Ureter (tissue), 1 donor: ENCODE results near the gene CNTN2. TPM values are rescaled to one million over a fixed set of nuclear protein-coding genes. Genes with fewer than 3 reads are reported as not detected.

ENCODE experiments used
- DNase-seq: peaks from one replicate; pipeline ENCODE4 v3.0.0-alpha.2; 2020; ENCODE audit warnings: low spot score
- total RNA-seq: library from RNA; stranded (reverse); gene quantifications from one replicate; pipeline ENCODE4 v1.2.4, GENCODE V29; 2023
- donor health status: DM: yes; HTN: yes; CAD: no.

CNTN2 gene
- total RNA-seq, 1 donor from 2014 or later, result 0.42 TPM

DNA sequence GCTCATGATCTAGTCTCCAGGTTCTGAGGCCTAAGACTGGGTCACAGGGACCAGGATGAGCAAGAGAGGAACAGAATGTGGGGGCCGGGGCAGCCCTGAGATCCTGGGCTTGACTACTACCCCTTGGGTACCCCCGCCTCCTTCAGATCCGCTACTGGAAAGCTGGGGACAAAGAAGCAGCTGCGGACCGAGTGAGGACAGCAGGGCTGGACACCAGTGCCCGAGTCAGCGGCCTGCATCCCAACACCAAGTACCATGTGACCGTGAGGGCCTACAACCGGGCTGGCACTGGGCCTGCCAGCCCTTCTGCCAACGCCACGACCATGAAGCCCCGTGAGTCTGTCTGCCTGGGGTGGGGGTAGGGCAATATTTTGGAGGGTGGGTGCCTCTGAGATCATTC, 28.8 kb downstream of the CNTN2 start:
- no peak for DNase-seq

DNA sequence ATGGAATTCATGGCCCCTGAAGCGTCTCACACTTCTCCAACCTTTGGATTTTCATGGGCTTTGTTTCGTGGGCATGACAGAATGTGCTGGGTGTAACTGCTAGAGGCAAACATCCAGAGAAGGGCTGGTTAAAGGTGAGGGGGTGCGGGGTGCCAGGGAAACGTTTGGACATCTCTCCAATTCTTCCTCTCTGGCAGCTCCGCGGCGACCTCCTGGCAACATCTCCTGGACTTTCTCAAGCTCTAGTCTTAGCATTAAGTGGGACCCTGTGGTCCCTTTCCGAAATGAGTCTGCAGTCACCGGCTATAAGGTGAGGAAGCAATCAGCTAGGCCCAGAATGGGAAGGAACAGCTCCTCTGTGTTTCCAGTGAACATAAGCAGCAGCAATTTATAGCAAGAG, 29.3 kb downstream of the CNTN2 start:
- DNase-seq, result no peak

DNA sequence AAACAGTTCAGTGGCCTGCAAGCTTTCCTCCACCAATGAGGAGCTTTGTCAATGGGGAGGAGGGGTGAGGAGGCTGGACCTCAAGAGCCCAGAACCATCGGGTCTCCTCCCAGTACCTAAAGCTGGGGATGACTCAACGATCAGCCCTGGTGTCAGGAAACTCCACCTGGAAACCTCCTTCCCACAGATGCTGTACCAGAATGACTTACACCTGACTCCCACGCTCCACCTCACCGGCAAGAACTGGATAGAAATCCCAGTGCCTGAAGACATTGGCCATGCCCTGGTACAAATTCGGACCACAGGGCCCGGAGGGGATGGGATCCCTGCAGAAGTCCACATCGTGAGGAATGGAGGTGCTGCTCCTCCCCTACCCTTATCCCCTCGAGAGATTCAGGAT, 29.9 kb downstream of the CNTN2 start:
- no peak for DNase-seq

DNA sequence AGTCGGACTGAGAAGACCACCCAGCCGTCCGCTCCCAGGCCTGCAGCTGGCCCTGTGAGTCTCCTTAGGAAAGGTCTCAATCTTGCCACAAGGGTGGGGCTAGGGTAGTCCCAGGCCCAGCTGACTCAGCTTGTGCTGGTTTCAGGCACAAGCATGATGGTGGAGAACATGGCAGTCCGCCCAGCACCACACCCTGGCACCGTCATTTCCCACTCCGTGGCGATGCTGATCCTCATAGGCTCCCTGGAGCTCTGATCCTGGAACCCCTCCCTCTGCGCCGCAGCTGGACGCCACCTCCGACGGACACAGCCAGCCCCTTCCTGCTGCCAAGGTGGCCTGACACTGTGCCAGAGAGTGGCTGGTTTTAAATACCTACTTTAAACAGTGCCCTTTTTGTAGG, 30.5 kb downstream of the CNTN2 start:
- no peak for DNase-seq

DNA sequence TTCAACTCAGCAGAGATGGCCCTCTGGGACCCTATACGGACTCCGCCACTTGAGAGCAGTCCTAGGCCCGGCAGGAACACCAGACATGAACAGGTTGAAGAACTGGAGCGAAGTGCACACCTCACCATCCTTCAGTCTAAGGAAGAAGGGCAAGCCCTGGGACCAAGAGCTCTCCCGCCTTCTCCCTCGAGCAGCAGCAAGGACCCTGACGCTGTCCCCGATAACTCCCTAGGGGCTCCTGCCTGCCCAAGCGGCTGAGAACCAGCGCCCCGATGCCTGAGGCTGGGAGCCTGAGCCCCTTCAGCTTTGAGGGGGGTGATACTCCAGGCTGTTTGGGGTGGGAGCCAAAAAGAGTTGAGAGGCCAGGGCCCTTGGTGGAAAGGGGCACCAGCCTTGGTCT, 31.1 kb downstream of the CNTN2 start:
- no peak for DNase-seq

DNA sequence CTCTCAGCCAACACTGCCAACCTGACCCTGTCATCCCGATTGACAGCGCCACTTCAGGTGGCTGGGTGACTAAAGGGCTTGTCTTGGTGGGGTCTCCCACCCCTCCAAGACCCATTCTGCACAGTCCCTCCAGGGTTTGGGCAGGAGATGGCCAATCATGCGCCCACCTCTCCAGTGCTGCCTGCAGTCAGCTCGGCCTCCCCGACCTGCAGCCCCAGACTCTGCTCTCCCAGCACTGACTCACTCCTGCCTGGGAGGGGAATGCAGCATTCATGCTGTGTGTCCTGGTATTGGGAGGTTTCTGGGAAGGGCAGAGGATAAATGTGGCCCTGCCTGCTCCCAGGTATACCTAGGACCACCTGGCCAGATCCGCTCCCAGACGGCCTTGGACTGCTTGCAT, 31.5 kb downstream of the CNTN2 start:
- DNase-seq, result no peak

GRCh38 chr1:205075642-205076155, 32.7 kb downstream of the CNTN2 start:
- no peak for DNase-seq

DNA sequence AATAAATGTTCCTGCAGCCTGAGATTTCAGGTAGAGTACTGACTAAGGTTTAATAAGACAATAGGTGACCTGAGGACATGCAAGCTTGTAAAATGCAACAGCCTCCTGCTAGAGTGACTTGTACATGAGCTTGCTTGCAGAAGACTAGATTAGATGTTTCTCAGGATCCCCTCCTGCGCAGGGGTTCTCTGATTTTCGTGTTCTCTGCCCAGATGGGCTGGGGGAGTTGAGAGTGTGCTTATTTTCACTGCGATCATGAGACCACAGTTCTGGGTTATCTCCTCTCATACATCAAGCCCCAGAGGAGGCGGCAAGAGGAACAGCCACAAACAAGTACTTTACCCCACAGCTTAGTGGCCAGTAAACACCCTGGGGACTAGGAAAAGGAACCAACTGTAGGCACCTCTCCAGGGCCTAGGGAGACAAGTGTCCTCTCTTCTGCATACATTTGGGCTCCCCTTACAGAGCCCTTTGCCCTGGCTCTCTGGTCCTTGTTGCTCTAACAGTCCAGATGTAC, 33.3 kb downstream of the CNTN2 start:
- no peak for DNase-seq

GRCh38 chr1:205077158-205077933, 34.3 kb downstream of the CNTN2 start:
- no peak for DNase-seq

DNA sequence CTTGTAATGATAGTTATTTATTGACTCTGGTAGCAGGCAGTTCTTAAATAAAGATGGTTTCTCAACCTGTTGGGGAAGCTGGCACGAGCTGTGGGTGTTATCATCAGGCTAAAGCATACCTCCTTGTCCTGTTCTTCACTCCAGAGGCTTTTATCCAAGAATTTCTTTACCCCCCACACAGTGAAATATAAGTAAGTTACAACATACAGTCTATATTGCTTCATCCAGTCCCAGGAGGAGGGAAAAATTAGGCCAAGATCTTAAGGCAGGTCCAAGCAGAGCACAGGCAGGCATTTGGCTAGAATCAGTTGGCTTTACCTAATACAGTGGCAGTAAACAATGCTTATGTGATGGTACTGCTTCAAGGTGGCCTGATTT, 34.9 kb downstream of the CNTN2 start:
- DNase-seq, result no peak

DNA sequence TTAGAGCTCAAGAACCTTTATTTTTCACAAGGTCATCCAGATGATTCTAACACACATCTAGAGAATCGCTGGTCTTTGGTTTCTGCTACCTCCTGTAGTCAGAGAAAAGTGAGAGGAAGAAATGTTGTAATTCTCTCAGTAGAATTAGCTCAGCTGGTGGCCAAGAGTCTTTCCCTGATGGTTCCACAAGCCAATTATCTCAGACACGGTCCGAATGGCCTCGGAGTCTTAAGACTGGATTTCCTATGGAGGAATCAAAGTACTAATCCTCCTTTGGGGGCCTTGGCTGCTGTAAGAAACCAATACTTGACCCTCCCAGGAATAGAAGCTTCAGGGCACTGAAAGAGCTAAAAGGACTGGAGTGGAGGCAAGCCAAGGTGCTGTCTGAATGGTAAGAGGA, 39.4 kb downstream of the CNTN2 start:
- DNase-seq, result no peak

DNA sequence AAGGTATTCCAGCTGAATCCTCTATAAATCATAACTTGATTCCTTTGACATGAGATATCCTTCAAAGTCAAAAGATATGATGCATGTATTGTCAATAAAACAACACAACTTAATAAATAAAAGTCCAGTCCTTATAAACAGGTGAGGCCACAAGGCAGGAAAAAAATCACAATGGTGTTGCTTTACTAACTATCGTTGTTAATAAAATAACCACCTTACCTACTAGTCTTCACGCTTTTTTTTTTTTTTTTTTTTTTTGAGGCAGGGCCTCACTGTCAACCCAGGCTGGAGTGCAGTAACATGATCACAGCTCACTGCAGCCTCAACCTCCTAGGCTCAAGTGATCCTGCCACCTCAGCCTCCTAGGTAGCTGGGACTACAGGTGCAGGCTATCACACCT, 41.3 kb downstream of the CNTN2 start, which contains the start of gene TMEM81:
TSS of gene TMEM81 (minus strand) at position 101 of the 400 bp plus-strand sequence. CDS start 140 bp downstream, outside the sequence.
- DNase-seq, result no peak

DNA sequence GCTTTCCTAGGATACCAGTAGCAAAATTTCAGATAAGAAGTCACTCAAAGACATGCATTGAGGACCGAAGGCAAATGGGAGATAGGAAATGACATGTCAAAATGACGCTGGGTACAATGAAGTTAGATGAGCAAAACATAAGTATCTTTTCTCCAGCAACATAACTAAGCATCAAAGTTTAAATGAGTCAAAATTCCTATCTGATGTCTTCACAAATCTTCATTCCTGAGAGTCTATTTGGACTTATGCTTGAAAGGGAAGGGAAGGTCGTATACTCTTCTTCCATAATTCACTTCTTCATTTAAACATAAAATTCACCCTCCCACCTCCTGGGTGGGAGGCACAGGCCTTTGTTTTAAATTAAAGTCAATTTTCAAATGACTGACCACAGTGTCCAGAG, 45.3 kb downstream of the CNTN2 start:
- DNase-seq, result no peak

- DNase-seq, result no peak
Observed at GRCh38 chr1:205091043-205091740, 48.2 kb downstream of the CNTN2 start.

DNA sequence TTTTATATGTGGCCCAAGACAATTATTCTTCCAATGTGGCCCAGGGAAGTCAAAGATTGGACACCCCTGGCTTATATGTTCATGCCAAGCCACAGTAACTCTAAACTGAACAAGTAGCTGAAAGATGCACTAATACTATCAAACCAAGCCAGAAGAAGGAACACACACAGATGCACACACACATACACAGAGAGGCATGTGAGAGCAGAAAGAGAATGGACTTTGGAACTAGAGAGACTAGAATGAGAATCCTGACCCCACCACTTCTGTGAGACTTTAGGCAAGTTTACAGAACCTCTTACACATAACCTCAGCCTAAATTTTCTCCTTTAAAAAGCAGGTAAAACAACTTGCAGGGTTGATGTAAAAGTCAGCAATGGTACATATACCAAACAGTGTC, 52.4 kb downstream of the CNTN2 start:
- no peak for DNase-seq

DNA sequence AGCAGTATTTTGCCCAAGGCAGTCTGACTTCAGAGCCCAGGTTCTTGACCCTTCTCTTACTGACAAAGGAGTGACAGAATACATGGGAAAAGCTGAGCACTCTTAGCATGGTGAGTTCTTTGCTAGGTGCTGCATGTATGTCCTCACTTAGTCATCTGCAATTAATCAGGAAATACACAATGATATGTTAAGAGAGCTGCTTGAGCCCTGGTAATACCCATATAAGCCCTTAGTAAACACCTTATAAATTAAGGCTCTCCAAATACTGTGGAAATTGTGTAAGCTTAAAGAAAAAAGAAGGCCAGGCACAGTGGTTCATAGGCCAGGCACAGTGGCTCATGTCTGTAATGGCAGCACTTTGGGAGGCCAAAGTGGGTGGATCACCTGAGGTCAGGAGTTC, 55.2 kb downstream of the CNTN2 start:
- no peak for DNase-seq

- no peak for DNase-seq
Observed at GRCh38 chr1:205102404-205102803, 59.4 kb downstream of the CNTN2 start.

DNA sequence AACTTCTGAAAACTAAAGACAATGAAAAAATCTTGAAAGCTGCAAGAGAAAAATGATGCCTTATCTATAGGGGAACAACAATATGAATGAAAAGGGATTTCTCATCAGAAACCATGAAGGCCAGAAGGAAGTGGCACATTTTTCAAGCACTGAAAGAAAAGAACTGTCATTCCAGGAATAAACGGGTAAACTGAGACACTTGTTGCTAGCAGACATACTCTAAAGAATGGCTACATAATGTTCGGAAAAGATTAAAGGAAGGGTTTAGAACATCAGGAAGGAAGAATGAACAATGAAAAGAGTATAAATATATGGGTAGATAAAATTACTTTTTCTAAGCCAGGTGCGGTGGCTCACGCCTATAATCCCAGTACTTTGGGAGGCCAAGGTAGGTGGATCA, 64.3 kb downstream of the CNTN2 start:
- DNase-seq, result no peak

GRCh38 chr1:205108464-205108863, 65.5 kb downstream of the CNTN2 start:
- DNase-seq, result no peak

GRCh38 chr1:205109269-205109668, 66.3 kb downstream of the CNTN2 start:
- no peak for DNase-seq

- no peak for DNase-seq
Observed at GRCh38 chr1:205109711-205110110, 66.7 kb downstream of the CNTN2 start.

- DNase-seq, result no peak
Observed at GRCh38 chr1:205111354-205111753, 68.3 kb downstream of the CNTN2 start.

DNA sequence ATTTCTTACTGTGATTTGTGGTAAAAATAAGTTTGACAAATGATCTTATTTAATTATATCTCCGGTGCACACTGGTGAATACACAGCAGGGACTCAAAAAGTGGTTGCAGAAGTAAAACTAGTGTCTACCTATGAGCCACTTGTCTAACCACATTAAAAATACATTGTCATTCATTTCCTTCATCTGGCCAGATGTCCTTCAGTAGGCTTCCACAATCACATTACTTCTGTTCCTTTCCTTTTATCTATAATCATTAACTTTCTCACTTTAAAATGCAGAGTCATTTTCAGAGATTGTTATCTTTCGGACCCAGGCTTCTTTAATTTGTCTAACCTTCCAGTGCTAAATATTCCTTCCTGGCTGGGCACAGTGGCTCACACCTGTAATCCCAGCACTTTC, 75.7 kb downstream of the CNTN2 start:
- no peak for DNase-seq
